NCI-H2196 (cell line): Measurements from ENCODE around the gene MYOCOS.
"Not testable (repeated sequence)": the region's sequence is repeated elsewhere in the genome, so short reads cannot be mapped to it uniquely, and the experiment has no call there.

ENCODE experiments used
- DNase-seq: peaks from one replicate; lab custom pipeline; 2025; ENCODE audit not compliant: unreplicated experiment; lab: John Stamatoyannopoulos, UW

MYOCOS gene, protein sequence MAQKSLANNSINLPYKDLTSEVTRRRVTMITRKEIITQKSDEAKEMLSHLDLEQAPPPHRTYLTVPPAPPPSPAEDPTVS

DNA sequence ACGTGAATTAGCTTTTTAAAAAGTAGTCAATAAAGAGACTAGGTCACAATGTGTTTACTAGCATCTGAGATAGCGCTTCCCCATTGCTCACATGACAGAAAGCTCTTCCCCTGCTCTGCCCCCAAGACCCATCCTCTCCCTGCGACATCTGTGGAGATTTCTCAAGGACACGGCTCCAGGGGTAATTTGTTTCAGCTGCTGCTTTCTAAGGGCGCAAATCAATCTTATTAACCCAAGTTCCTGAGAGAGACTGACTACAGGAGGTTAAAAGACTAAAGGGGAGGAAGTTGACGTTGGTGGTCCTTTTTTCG lies at the start of gene MYOCOS:
Gene MYOCOS (plus strand): TSS at position 92 of the 311 bp plus-strand sequence. CDS start 1,641 bp downstream, outside the sequence.
- no peak for DNase-seq

- no peak for DNase-seq
Measured at GRCh38 chr1:171576144-171576543, 45.9 kb upstream of the MYOCOS start.

- no peak for DNase-seq
Measured at GRCh38 chr1:171581226-171581625, 40.8 kb upstream of the MYOCOS start.

DNA sequence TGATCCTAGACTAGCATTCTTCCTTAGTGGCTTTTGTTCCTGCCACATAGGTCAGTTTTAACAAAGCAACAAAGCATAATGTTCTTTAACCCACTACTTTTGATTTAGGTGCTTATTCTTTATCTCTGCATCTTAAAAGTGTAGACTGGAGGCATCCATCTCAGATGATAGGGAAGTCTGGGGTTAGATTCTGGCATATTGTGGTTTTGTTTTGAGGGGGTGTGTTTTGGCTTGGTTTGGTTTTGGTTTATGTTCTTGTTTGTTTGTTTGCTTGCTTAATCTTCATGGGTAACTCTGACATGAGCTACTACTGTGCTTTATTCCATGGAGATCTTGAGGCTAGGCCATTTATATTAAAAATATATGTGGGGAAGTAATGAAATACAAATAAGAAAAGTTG lies 40.3 kb upstream of the MYOCOS start:
- no peak for DNase-seq

DNA sequence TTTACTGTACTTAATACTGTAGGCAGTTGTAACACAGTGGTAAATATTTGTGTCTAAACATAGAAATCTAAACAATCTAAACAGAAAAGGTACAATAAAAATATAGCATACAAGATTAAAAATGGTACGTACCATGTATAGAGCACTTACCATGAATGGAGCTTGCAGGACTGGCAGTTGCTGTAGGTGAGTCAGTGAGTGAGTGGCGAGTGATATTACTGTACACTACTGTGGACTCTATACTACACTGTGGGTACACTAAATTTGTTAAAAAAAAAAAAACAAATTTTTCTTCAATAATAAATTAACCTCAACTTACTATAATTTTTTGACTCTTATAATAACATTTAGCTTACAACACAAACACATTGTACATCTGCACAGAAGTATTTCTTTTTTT lies 39.5 kb upstream of the MYOCOS start:
- DNase-seq, result no peak

DNA sequence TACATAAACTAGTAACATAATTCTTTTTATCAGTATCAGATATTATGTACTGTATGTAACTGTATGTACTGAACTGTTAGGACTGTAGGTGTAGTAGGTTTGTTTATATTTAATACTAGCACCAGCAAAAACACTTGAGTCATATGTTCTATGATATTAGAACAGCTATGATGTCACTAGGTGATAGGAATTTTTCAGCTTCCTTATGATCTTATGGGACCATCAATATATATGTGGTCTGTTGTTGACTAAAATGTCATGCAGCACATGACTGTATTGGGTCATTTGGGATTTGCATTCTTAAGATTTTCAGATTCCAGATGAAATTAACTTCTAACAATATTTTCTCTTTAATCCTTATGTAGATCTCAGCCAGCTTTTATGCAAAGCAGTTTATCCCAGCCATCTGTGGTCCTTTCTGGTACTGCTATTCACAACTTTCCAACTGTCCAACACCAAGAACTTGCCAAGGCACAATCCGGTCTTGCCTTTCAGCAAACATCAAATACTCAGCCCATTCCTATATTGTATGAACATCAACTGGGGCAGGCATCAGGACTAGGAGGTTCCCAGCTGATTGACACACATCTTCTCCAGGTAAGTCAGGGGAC lies 38.3 kb upstream of the MYOCOS start:
- no peak for DNase-seq

GRCh38 chr1:171585715-171586114 lies 36.3 kb upstream of the MYOCOS start:
- no peak for DNase-seq

- no peak for DNase-seq
Measured at GRCh38 chr1:171588230-171588629, 33.8 kb upstream of the MYOCOS start.

GRCh38 chr1:171590022-171590421 lies 32.0 kb upstream of the MYOCOS start:
- no peak for DNase-seq

DNA sequence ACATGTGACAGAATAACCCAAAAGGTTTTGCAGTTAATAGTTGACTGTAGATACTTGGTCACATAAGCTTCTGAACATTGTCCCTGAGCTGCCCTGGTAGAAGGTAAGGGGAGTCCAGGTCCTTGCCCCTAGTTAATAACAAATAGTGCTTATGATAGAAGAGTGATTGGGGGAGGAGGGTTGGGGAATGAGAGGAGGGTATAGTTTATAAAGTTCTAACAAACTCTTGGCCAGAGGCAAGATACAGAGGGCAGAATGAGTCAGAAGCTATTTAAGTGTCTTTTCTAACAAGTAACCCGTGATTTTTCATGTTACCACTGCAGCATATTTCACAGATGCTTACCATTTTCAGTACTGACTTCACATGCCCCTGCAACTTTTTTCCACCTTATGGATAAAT lies 26.7 kb upstream of the MYOCOS start:
- DNase-seq, result no peak

GRCh38 chr1:171596119-171596518 lies 25.9 kb upstream of the MYOCOS start:
- DNase-seq, result no peak

DNA sequence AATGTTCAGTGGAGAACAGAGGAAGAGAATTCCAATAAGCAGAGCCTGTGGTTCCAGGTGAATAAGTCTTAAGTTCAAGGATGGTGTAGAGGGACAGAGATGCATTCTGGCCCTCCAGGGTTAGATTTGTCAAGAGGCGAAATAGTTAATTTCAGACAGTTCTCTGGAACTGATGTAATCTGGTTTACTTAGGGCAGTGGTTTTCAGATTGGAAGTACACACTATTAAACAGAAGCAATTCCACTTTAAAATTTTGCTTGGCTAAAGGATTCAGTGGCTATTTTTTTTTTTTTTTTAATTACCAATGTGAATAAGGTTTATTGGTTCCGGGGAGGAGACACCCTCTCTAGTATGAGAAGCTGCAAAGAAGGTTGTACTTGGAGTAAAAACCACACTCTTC lies 25.3 kb upstream of the MYOCOS start:
- no peak for DNase-seq

GRCh38 chr1:171597203-171597602 lies 24.8 kb upstream of the MYOCOS start:
- no peak for DNase-seq

GRCh38 chr1:171600310-171600709 lies 21.7 kb upstream of the MYOCOS start:
- DNase-seq, result not testable (repeated sequence)

- no peak for DNase-seq
Measured at GRCh38 chr1:171600862-171601261, 21.2 kb upstream of the MYOCOS start.

- not testable (repeated sequence) for DNase-seq
Measured at GRCh38 chr1:171603042-171603441, 19.0 kb upstream of the MYOCOS start.

DNA sequence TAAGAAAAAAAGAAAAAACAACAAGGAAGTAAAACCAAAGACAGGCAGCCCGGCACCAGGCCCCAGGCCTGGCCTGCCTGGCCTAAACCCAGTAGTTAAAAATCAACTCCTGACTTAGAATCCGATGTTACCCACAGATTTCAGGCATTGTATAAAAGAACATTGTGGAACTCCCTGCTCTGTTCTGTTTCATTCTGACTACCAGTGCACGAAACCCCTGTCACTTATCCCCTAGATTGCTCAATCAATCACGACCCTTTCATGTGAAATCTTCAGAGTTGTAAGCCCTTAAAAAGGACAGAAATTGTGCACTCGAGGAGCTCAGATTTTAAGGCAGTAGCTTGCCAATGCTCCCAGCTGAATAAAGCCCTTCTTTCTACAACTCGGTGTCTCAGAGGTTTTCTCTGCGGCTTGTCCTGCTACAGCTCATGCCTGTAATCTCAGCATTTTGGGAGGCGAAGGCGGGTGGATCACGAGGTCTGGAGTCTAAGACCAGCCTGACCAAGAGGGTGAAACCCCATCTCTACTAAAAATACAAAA lies 15.6 kb upstream of the MYOCOS start:
- no peak for DNase-seq

DNA sequence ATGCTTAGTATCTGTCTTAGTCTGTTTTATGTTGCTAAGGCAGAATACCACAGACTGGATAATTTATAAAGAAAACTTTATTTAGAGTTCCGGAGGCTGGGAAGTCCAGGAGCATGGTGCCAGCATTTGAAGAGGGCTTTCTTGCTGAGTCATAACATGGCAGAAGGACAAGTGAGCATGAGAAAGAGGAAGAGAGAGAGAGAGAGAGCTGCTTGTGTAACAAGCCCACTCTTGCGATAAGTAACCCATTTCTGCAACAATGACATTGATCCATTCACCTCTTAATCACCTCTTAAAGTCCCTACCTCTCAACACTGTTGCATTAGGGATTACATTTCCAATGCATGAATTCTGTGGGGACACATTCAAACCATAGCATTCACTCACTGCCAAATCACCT lies 11.7 kb upstream of the MYOCOS start:
- no peak for DNase-seq

DNA sequence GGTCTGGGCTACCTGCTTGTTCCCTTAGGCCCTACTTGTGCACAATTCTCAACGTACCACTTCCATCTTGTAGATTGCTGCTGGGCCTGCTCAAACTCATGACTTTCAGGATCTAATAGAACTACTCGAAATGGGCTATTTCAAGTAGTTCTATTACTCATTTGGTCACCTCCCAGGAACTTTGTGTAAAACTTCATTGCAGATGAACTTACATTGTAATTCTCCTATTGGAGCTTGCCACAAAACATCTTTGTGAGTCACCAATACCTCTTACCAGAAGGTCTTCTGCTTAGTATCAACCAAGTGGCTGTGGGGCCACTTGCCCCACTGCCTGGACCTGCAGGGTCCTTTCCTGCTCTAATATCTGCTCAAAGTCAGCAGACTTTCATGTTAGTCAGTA lies 10.7 kb upstream of the MYOCOS start:
- no peak for DNase-seq

DNA sequence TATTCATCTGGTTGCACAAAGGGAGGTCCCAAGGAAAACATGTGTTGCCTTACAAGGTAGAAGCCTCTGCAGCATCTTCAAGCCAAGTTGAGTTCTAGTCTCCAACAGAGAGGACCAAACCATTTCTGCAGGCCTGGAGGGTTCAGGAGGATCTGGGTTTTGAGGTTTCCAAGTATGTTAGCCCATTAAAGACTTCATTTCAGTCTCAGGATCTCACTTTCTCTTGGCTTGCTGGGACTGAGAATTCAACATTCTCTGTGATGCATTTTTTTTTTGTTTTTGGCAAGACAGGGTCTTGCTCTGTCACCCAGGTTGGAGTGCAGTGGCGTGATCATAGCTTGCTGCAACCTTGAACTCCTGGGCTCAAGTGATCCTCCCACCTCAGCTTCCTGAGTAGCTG lies 8.8 kb upstream of the MYOCOS start:
- DNase-seq, result no peak

DNA sequence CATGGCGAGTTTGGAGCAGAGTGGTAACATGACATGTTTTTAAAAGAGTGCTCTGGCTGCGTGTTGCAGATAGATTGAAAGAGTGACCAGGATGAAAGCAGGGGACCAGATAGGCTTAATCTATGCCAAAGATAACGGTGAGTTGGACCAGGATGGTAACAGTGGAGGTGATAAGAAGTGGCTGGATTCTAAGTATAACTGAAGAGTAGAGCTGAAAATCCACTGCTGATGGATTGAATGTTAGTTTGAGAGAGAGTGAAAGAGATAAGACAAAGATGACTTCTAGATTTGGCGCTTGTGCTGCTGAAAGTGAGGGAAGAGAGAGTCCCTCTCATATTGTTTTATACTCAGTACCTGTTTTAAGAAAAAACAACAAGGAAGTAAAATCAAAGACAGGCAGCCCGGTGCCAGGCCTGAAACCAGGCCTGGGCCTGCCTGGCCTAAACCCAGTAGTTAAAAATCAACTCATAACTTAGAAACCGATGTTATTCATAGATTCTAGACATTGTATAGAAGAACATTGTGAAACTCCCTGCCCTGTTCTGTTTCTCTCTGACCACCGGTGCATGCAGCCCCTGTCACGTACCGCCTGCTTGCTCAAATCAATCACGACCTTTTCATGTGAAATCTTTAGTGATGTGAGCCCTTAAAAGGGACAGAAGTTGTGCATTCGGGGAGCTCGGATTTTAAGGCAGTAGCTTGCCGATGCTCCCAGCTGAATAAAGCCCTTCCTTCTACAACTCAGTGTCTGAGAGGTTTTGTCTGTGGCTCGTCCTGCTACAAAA lies 6.7 kb upstream of the MYOCOS start:
- not testable (repeated sequence) for DNase-seq

DNA sequence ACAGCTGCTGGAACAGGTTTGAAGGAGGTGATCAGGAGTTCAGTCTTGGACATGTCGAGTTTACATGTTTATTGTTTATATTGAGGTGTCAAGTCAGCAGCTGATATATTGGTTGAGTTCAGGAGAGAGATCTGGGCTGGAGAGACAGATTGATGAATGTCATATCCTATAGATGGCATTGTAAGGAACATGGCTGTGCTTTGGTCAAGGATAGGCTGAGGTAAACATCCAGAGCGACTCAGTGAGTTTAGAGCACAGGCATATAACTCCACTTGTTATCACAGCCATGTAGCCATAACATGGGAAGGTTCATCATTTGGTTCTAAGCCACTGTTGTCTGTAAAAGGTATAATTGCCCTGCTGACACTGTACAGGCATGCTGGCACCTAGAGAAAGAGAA lies 5.5 kb upstream of the MYOCOS start:
- DNase-seq, result no peak
